Mucosa of stomach (tissue), 1 donor: ENCODE measurements around the gene C4orf33.

Experiments
- H3K27me3 ChIP-seq: one replicate; pipeline ENCODE4 v1.7.0; 2013; ENCODE audit warnings: mild to moderate bottlenecking, low read length; ENCODE audit not compliant: control insufficient read depth, insufficient read depth
- H3K36me3 ChIP-seq: one replicate; pipeline ENCODE4 v1.7.0; 2013; ENCODE audit warnings: low read length; ENCODE audit not compliant: control insufficient read depth, insufficient read depth
- H3K4me1 ChIP-seq: one replicate; pipeline ENCODE4 v1.7.0; 2013; ENCODE audit warnings: mild to moderate bottlenecking, low read length; ENCODE audit not compliant: control insufficient read depth, insufficient read depth
- H3K4me3 ChIP-seq: one replicate; pipeline ENCODE4 v1.7.0; 2013; ENCODE audit warnings: low read length
- H3K9ac ChIP-seq: one replicate; pipeline ENCODE4 v1.7.0; 2013; ENCODE audit warnings: mild to moderate bottlenecking, low read length, moderate library complexity
- H3K9me3 ChIP-seq: one replicate; pipeline ENCODE4 v1.7.0; 2013; ENCODE audit warnings: mild to moderate bottlenecking, low read length, moderate library complexity; ENCODE audit not compliant: control insufficient read depth
- donor health status: Pancreatic carcinoma.

Gene C4orf33

GRCh38 chr4:129136433-129136832 lies 40.5 kb downstream of the C4orf33 start:
- Histone ChIP-seq H3K36me3 (no peaks in the 10 kb centered on the region), H3K4me3 (no peak overlapping the region), H3K27me3 (no peaks in the 10 kb centered on the region), H3K4me1 (no peaks in the 10 kb centered on the region), H3K9ac (no peak overlapping the region), H3K9me3 (no peaks in the 10 kb centered on the region)

DNA sequence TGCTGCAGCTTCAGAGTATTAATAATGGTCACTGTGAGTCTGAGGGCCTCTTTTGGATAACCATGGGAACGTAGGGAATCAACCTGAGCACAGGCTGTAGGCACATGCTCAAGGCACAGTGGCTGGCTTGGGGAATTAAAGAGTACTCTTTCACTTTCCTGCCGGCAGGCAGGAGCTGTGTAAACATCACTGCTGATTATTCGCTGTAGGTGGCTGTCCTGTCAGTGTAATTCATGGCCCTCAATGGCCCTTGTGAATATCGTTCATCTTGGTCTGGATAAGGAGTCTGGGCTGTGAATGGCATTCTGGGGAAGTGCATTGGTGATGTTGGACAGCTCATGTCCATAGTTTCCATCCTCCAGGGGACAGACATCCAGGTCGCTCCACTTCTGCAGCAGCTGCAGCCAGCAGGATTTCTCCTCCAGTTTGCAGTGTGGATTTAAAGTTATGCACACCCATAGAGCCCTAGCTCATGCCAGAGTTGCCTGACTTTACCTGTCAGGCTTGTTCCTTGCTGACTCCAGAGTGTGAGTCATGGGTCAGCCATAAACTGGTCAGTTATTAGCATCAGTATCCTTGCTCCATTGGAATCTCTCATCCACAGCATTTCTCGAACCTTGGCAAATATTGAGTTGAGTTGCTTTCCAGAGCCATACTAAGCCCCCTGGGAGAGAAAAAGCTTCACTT lies 43.0 kb downstream of the C4orf33 start:
- no peak overlapping the region for H3K9ac ChIP-seq
- H3K27me3 ChIP-seq, result no peaks in the 10 kb centered on the region
- no peak overlapping the region for H3K4me3 ChIP-seq
- H3K36me3 ChIP-seq, result no peaks in the 10 kb centered on the region
- H3K4me1 ChIP-seq, result no peaks in the 10 kb centered on the region
- H3K9me3 ChIP-seq, result no peaks in the 10 kb centered on the region

DNA sequence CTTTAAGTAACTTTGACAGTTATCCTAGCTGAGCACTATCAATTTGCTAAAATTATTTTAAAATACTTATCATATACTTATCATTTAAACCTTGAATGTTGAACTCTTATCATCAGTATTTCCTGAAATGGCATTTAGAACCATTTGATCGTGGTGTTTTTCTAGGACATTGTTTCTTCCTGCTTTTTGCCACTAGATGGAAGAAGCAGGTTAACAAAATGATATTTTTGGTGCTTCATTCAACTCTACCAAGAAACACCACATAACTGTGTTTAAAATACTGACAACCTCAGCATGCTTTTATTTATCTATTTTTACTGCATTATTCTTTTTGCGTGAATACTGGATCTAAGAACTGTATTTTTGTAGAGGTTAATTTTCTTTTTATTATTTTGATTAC lies 44.6 kb downstream of the C4orf33 start:
- H3K36me3 ChIP-seq, result no peaks in the 10 kb centered on the region
- H3K9me3 ChIP-seq, result no peaks in the 10 kb centered on the region
- H3K4me3 ChIP-seq, result no peak overlapping the region
- no peaks in the 10 kb centered on the region for H3K4me1 ChIP-seq
- H3K27me3 ChIP-seq, result no peaks in the 10 kb centered on the region
- no peak overlapping the region for H3K9ac ChIP-seq

DNA sequence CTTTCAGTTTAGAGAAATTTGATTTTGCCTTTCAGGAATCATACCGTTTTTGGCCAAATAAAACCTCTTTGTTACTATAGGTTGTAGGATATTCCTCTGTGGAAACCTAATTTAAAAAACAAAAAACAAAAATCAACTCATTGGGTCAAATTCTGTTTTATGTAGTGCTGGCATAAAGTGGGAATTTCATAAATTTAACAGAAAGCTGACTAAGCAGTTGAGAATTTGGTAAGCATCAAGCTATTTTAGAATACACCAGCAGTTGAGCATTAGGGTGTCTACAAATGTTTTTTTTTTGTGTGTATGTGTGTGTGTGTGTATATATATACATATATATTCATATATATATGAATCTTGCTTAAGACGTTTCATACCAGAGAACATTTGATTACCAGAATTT lies 47.4 kb downstream of the C4orf33 start:
- no peaks in the 10 kb centered on the region for H3K27me3 ChIP-seq
- no peaks in the 10 kb centered on the region for H3K4me1 ChIP-seq
- H3K36me3 ChIP-seq, result no peaks in the 10 kb centered on the region
- no peak overlapping the region for H3K9ac ChIP-seq
- H3K4me3 ChIP-seq, result no peak overlapping the region
- no peaks in the 10 kb centered on the region for H3K9me3 ChIP-seq

DNA sequence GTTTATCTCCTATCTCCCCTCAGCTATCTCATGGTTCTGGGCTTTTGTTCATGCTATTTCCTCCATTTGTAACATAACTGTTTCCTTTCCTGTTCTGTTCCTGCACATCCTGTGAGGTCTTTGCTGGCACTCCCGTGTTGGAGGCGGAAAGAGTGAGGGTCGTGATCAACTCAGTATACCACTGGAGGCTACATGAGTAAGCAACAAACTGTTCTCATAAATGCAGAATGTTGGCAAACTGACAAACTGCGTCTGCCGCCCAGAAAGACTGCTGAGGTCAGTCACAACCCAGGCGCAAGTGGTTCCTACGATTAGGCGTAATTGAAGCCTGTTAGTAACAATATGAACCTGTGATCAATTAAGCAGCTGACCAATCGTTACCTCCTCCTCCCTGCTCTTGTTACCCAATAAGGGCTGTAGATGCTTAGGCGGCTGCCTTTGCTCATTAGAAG lies 48.8 kb downstream of the C4orf33 start:
- Histone ChIP-seq H3K27me3 (no peaks in the 10 kb centered on the region), H3K4me1 (no peaks in the 10 kb centered on the region), H3K4me3 (no peak overlapping the region), H3K36me3 (no peaks in the 10 kb centered on the region), H3K9ac (no peak overlapping the region), H3K9me3 (no peaks in the 10 kb centered on the region)

DNA sequence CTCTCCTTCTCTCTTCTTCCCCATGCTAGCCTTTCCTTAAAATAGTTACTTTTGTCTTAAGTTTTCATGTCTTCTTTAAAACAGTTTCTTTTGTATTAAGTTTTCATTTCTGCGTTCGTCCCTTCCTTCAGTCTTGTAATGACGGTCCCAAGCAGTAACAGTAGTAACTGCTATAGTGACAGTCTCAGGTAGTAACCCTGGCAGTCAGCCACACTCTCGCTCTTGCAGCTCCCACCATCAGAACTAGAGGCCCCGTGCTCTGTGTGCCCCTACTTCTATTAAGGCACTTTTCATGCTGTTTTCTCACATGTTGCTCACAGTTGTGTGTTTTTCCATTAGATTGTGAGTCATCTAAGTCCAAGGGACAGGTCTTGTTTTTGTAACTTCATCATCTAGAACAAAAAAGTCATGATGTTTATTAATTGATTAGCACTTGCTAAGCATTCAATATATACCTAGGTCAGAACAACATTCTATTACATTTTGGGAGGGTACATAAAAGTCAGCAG lies 49.3 kb downstream of the C4orf33 start:
- H3K4me1 ChIP-seq, result no peaks in the 10 kb centered on the region
- no peaks in the 10 kb centered on the region for H3K36me3 ChIP-seq
- no peaks in the 10 kb centered on the region for H3K9me3 ChIP-seq
- H3K9ac ChIP-seq, result no peak overlapping the region
- no peaks in the 10 kb centered on the region for H3K27me3 ChIP-seq
- H3K4me3 ChIP-seq, result no peak overlapping the region

DNA sequence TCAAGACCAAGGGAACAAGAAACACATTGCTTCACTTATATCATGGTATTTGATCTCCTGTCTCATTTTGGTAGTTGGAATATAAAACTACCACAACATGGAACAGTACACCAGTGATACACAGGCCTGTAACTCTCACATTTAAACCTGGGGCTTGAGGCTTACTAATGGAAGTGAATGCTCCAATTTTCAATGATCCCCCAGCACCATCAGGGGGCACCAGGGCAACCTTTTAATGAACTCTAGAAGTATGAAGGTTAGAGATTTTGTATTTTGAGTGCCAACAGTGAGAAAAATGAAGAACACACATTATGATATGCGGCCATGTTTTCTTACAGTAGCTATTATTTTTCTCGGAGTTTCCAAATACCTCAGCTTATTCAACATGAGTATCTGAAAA lies 50.7 kb downstream of the C4orf33 start:
- H3K4me1 ChIP-seq, result no peaks in the 10 kb centered on the region
- H3K9me3 ChIP-seq, result no peaks in the 10 kb centered on the region
- no peak overlapping the region for H3K9ac ChIP-seq
- H3K36me3 ChIP-seq, result no peaks in the 10 kb centered on the region
- no peak overlapping the region for H3K4me3 ChIP-seq
- H3K27me3 ChIP-seq, result no peaks in the 10 kb centered on the region

- Histone ChIP-seq H3K4me3 (no peak overlapping the region), H3K4me1 (no peaks in the 10 kb centered on the region), H3K27me3 (no peaks in the 10 kb centered on the region), H3K9ac (no peak overlapping the region), H3K9me3 (no peaks in the 10 kb centered on the region), H3K36me3 (no peaks in the 10 kb centered on the region)
These were observed 52.9 kb downstream of the C4orf33 start for GRCh38 chr4:129148892-129149291.

DNA sequence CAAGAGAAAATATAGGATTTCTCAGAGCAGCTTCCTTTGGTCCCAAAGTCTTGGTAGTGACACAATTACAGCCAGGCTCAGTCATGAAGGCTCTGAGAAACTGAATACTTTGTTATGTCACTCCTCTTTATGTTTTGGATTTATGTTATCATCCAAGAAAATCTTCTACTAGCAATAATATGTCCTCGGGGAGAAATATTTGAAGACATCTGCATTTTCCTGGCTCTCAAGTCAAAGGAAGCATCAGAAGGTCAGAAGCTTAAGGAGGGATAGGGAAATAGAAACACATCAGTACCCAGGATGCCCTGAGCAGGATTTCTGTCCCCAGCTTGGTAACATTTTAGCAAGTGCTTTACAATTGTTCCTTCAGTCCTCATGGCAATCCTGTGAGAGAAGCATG lies 54.0 kb downstream of the C4orf33 start:
- H3K9ac ChIP-seq, result no peak overlapping the region
- H3K36me3 ChIP-seq, result no peaks in the 10 kb centered on the region
- no peak overlapping the region for H3K4me3 ChIP-seq
- no peaks in the 10 kb centered on the region for H3K9me3 ChIP-seq
- H3K4me1 ChIP-seq, result no peaks in the 10 kb centered on the region
- no peaks in the 10 kb centered on the region for H3K27me3 ChIP-seq

DNA sequence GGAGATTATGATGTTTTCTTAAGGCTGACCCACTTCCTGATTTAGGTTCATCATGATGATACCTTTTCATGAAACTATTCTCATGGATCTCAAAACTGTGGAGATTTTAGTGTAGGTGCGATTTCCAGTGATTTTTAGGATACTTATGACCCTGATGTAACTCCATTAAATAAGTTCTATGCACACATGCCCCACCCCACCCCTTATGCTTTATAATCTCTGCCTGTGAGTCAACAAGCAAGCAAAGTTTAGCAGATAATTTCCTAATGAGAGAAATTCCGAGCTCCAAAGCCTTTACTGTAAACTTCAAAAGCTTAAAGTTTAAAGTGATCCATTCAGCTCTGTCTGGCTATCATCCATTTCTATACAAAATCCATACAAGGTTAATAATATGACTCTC lies 56.4 kb downstream of the C4orf33 start:
- H3K36me3 ChIP-seq, result no peaks in the 10 kb centered on the region
- H3K27me3 ChIP-seq, result no peaks in the 10 kb centered on the region
- H3K9me3 ChIP-seq, result no peaks in the 10 kb centered on the region
- H3K4me1 ChIP-seq, result no peaks in the 10 kb centered on the region
- H3K4me3 ChIP-seq, result no peak overlapping the region
- no peak overlapping the region for H3K9ac ChIP-seq

DNA sequence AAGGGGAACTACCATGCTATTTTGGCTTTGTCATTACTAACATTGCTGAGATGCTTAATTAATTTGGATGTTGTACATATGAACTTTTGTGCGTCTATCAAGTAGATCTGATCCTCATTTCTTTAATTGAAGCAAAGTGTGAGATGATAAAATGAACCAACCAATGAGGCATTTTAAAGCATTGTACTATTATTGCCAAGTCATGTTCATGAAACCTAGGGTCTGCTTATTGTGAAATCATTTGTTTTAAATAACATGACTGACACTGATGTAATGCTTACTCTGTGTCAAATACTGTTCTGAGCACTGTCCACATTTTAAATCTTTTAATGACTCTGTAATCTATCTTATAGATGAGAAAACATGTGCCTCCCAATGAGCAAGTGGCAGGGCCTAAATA lies 57.7 kb downstream of the C4orf33 start:
- Histone ChIP-seq H3K27me3 (no peaks in the 10 kb centered on the region), H3K36me3 (no peaks in the 10 kb centered on the region), H3K4me3 (no peak overlapping the region)

GRCh38 chr4:129162450-129162849 lies 66.5 kb downstream of the C4orf33 start:
- Histone ChIP-seq H3K9ac (no peak overlapping the region), H3K9me3 (no peaks in the 10 kb centered on the region), H3K4me3 (no peak overlapping the region), H3K27me3 (no peaks in the 10 kb centered on the region), H3K4me1 (no peaks in the 10 kb centered on the region), H3K36me3 (no peaks in the 10 kb centered on the region)

More for the DNA sequence above, 57.7 kb downstream of the C4orf33 start:
- Histone ChIP-seq H3K9ac (no peak overlapping the region), H3K4me1 (no peaks in the 10 kb centered on the region), H3K9me3 (no peaks in the 10 kb centered on the region)

DNA sequence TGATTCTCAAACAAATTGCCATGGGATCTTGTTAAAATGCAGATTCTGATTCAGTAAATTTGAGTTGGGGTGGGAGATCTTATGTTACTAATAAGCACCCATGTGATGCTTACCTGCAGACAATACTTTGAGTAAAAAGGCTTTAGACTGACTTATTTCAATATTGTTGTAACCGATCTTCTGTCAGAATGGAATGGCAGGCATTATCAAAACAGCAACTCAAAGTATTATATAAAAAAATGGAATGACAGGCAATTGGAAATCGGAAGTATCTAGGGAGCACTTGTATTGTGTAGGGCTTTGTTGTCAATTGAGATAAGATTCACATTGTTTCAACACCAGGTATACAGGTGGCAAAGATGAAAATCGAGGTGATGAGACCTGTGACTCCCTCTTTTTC lies 67.5 kb downstream of the C4orf33 start:
- Histone ChIP-seq H3K9me3 (no peaks in the 10 kb centered on the region), H3K36me3 (no peaks in the 10 kb centered on the region), H3K4me3 (no peak overlapping the region), H3K27me3 (peaks cover 5% of the 10 kb centered on the region), H3K9ac (no peak overlapping the region), H3K4me1 (no peaks in the 10 kb centered on the region)
